CD4-positive, alpha-beta T cell (primary cell): ENCODE data around the gene LASP1. TPM values are rescaled to one million over a fixed set of nuclear protein-coding genes. Genes with fewer than 3 reads are reported as not detected.
A peak's percentile ranks its signal among the peaks of the same experiment; 100 is the strongest.

Experiments used
- ATAC-seq: fragments of 200-7000 bp; cut with Tn5 transposase; one replicate; pipeline ENCODE4 v1.10.0; 2022; ENCODE audit warnings: mild to moderate bottlenecking; ENCODE audit not compliant: poor library complexity
- CTCF ChIA-PET: fragments of 350-600 bp; sonication (Branson Sonifier 250); formaldehyde crosslinking; loops from one replicate; lab custom pipeline; 2021; ENCODE audit warnings: antibody characterized with exemption, inconsistent platforms; lab: Charles Lee
- POLR2A ChIA-PET: fragments of 350-600 bp; sonication (Branson Sonifier 250); formaldehyde crosslinking; loops from one replicate; lab custom pipeline; 2021; ENCODE audit warnings: antibody characterized with exemption, inconsistent platforms; lab: Charles Lee
- DNase-seq, 14 experiments: peaks; one replicate each; pipeline ENCODE4 v3.0.0-alpha.2; 2013 to 2020; ENCODE audit warnings: mixed read lengths in 2 of 14
- H3K27ac ChIP-seq, 2 donors: one replicate each; pipeline versions ENCODE4 v1.5.1 to v1.7.0; 2013; ENCODE audit warnings: low read length in 2 of 2, low read depth in 1 of 2, mild to moderate bottlenecking in 1 of 2
- H3K27me3 ChIP-seq, 2 experiments: 1 replicate in 1 of 2; 2 replicates in 1 of 2; pipeline versions ENCODE4 v1.6.1 to v1.7.0; 2013; ENCODE audit warnings: low read length in 2 of 2, control low read depth in 1 of 2, mild to moderate bottlenecking in 1 of 2, moderate library complexity in 1 of 2; ENCODE audit not compliant: insufficient read depth in 2 of 2, control insufficient read depth in 1 of 2
- H3K36me3 ChIP-seq: one replicate; pipeline ENCODE4 v1.6.1; 2013; ENCODE audit warnings: low read length, control low read depth; ENCODE audit not compliant: insufficient read depth
- H3K4me1 ChIP-seq: one replicate; pipeline ENCODE4 v1.6.1; 2013; ENCODE audit warnings: low read length, control low read depth; ENCODE audit not compliant: insufficient read depth
- H3K4me3 ChIP-seq: one replicate; pipeline ENCODE4 v1.5.1; 2013; ENCODE audit warnings: mild to moderate bottlenecking, low read length, moderate library complexity
- H3K9me3 ChIP-seq, 2 experiments: 1 replicate in 1 of 2; 2 replicates in 1 of 2; pipeline versions ENCODE4 v1.6.1 to v1.7.0; 2013; ENCODE audit warnings: low read length in 2 of 2, mild to moderate bottlenecking in 2 of 2, control low read depth in 1 of 2, moderate library complexity in 1 of 2; ENCODE audit not compliant: control insufficient read depth in 1 of 2, insufficient read depth in 1 of 2
- H3K27ac Mint-ChIP-seq: one replicate; pipeline ENCODE4 v1.8.0; 2020; ENCODE audit warnings: mixed read lengths
- H3K27me3 Mint-ChIP-seq: one replicate; pipeline ENCODE4 v1.8.0; 2021; ENCODE audit warnings: mixed read lengths
- H3K36me3 Mint-ChIP-seq: one replicate; pipeline ENCODE4 v1.8.0; 2021; ENCODE audit warnings: low read depth, mixed read lengths
- H3K4me1 Mint-ChIP-seq: one replicate; pipeline ENCODE4 v1.8.0; 2021; ENCODE audit warnings: low read depth, mixed read lengths
- H3K4me3 Mint-ChIP-seq: one replicate; pipeline ENCODE4 v1.8.0; 2020; ENCODE audit warnings: mild to moderate bottlenecking, mixed read lengths
- H3K9me3 Mint-ChIP-seq: one replicate; pipeline ENCODE4 v1.8.0; 2020; ENCODE audit warnings: mixed read lengths
- CTCF ChIP-seq: fragments of 200-600 bp; IDR thresholded peaks from one replicate; pipeline ENCODE4 v1.8.0; 2022; ENCODE audit warnings: antibody characterized with exemption, mild to moderate bottlenecking
- intact Hi-C, 2 experiments: fragments of 100-400 bp; cut with DNase I in 1 of 2; cut with micrococcal nuclease in 1 of 2; formaldehyde crosslinking; loops; one replicate each; pipeline versions ENCODE4 v1.15.1 to v1.9.0; 2023 to 2025; cut with DNase I, micrococcal nuclease
- total RNA-seq, 174 experiments: library from RNA in 2 of 174; stranded (reverse) in 2 of 174; gene quantifications; one replicate each; pipeline ENCODE4 v1.2.3 and lab custom pipeline; 2021 to 2026

The LASP1 gene
- total RNA-seq, 2 experiments from 2014 or later, result 50.1 to 50.5 TPM

- Histone ChIP-seq H3K9me3 (no peaks in the 10 kb centered on the region), H3K4me3 (no peak overlapping the region), H3K36me3 (peaks cover 56% of the 10 kb centered on the region), H3K4me1 (peaks cover 6% of the 10 kb centered on the region), H3K27ac (peak overlapping the region in 1 of 2 donors; percentile 7), H3K27me3 (no peaks in the 10 kb centered on the region)
- H3K9me3 Mint-ChIP-seq, result no peaks in the 10 kb centered on the region
- no peak for TF ChIP-seq CTCF
- H3K27ac Mint-ChIP-seq, result no peak overlapping the region
- H3K4me3 Mint-ChIP-seq, result no peak overlapping the region
- ChIA-PET CTCF (interaction anchor here (0.6 to 1.2 kb wide), 2 partner anchors 75 to 255 kb away, joined by 3 to 4 read pairs; no protein-coding TSS in a partner anchor), POLR2A (no interaction called here)
- intact Hi-C loops, result loop anchor here in 1 of 2 experiments (5.0 kb wide), 1 partner anchor 37 kb away; no protein-coding TSS in a partner anchor
- ATAC-seq (no peak), DNase-seq (no peak)
- peaks cover 20% of the 10 kb centered on the region for H3K4me1 Mint-ChIP-seq
- H3K36me3 Mint-ChIP-seq, result peaks cover 56% of the 10 kb centered on the region
- H3K27me3 Mint-ChIP-seq, result no peaks in the 10 kb centered on the region
These were observed 49.6 kb downstream of the LASP1 start for GRCh38 chr17:38919316-38920078.

GRCh38 chr17:38920374-38921291, 50.8 kb downstream of the LASP1 start:
- Mint-ChIP-seq H3K4me3 (no peak overlapping the region), H3K27me3 (no peaks in the 10 kb centered on the region), H3K36me3 (peaks cover 53% of the 10 kb centered on the region), H3K4me1 (peaks cover 30% of the 10 kb centered on the region), H3K27ac (peak overlapping the region; percentile 74), H3K9me3 (no peaks in the 10 kb centered on the region)
- ChIA-PET POLR2A (no interaction called here), CTCF (no interaction called here)
- no peak overlapping the region for H3K4me3 ChIP-seq
- H3K36me3 ChIP-seq, result peaks cover 45% of the 10 kb centered on the region
- no peaks in the 10 kb centered on the region for H3K27me3 ChIP-seq
- H3K4me1 ChIP-seq, result peaks cover 9% of the 10 kb centered on the region
- TF ChIP-seq CTCF, result no peak
- no peak overlapping the region for H3K27ac ChIP-seq
- intact Hi-C loops, result loop anchor here in 1 of 2 experiments (5.0 kb wide), 1 partner anchor 38 kb away; no protein-coding TSS in a partner anchor
- H3K9me3 ChIP-seq, result no peaks in the 10 kb centered on the region
- DNase-seq, result no peak
- no peak for ATAC-seq

GRCh38 chr17:38921756-38922411, 52.0 kb downstream of the LASP1 start:
- Mint-ChIP-seq H3K4me1 (peaks cover 40% of the 10 kb centered on the region), H3K4me3 (no peak overlapping the region), H3K27ac (peak overlapping the region; percentile 82), H3K36me3 (peaks cover 43% of the 10 kb centered on the region), H3K27me3 (no peaks in the 10 kb centered on the region), H3K9me3 (no peaks in the 10 kb centered on the region)
- no peak for TF ChIP-seq CTCF
- H3K4me3 ChIP-seq, result no peak overlapping the region
- H3K27ac ChIP-seq, result no peak overlapping the region
- H3K9me3 ChIP-seq, result no peaks in the 10 kb centered on the region
- H3K36me3 ChIP-seq, result peaks cover 35% of the 10 kb centered on the region
- ATAC-seq (no peak), DNase-seq (peak in 1 of 14 experiments; percentile 23)
- intact Hi-C loops, result loop anchor here in 1 of 2 experiments (5.0 kb wide), 1 partner anchor 40 kb away; no protein-coding TSS in a partner anchor
- H3K4me1 ChIP-seq, result peaks cover 14% of the 10 kb centered on the region
- H3K27me3 ChIP-seq, result no peaks in the 10 kb centered on the region
- ChIA-PET POLR2A (interaction anchor here (1.0 to 3.0 kb wide), 2 partner anchors 11 to 52 kb away, joined by 3 to 20 read pairs; partner anchors contain the start of gene LASP1), CTCF (interaction anchor here (1.8 kb wide), 1 partner anchor 51 kb away, joined by 4 read pairs; no protein-coding TSS in a partner anchor)
